MCF 10A (cell line): Measurements from ENCODE around the gene TP53BP1. TPM values are rescaled to one million over a fixed set of nuclear protein-coding genes. Genes with fewer than 3 reads are reported as not detected.

Experiments
- BruUV-seq: library from RNA; stranded (reverse); fragments of 400-500 nt; replicated peaks from 2 replicates; lab custom pipeline; 2021; lab: Mats Ljungman, UMichigan
- CTCF ChIA-PET: fragments of 300-600 bp; sonication (Branson Sonifier 250); formaldehyde crosslinking; extraction: SDS; loops from one replicate; lab custom pipeline; 2021; ENCODE audit warnings: antibody characterized with exemption, inconsistent platforms; lab: Yijun Ruan, JAX
- POLR2A ChIA-PET: fragments of 300-600, 350-650 bp; sonication (Branson Sonifier 250); formaldehyde crosslinking; extraction: SDS; loops from one replicate; lab custom pipeline; 2020; ENCODE audit warnings: antibody characterized with exemption, inconsistent platforms; lab: Yijun Ruan, JAX
- DNase-seq: peaks from one replicate; pipeline ENCODE4 v3.0.0-alpha.2; 2018; ENCODE audit not compliant: unreplicated experiment
- H3K27ac Mint-ChIP-seq: one replicate; pipeline ENCODE4 v1.8.0; 2022; ENCODE audit warnings: mild to moderate bottlenecking, low read depth, mixed read lengths; ENCODE audit not compliant: unreplicated experiment
- H3K27me3 Mint-ChIP-seq: one replicate; pipeline ENCODE4 v1.8.0; 2022; ENCODE audit warnings: mixed read lengths; ENCODE audit not compliant: insufficient read depth, unreplicated experiment
- H3K36me3 Mint-ChIP-seq: one replicate; pipeline ENCODE4 v1.8.0; 2022; ENCODE audit warnings: mild to moderate bottlenecking, moderate library complexity, mixed read lengths; ENCODE audit not compliant: insufficient read depth, unreplicated experiment
- H3K4me1 Mint-ChIP-seq: one replicate; pipeline ENCODE4 v1.8.0; 2022; ENCODE audit warnings: mixed read lengths; ENCODE audit not compliant: insufficient read depth, unreplicated experiment
- H3K4me3 Mint-ChIP-seq: one replicate; pipeline ENCODE4 v1.8.0; 2022; ENCODE audit warnings: mild to moderate bottlenecking, moderate library complexity, mixed read lengths; ENCODE audit not compliant: unreplicated experiment
- H3K9me3 Mint-ChIP-seq: one replicate; pipeline ENCODE4 v1.8.0; 2022; ENCODE audit warnings: mixed read lengths; ENCODE audit not compliant: unreplicated experiment
- CTCF ChIP-seq: fragments of 200-600 bp; IDR thresholded peaks from one replicate; pipeline ENCODE4 v1.8.0; 2022; ENCODE audit warnings: antibody characterized with exemption, mild to moderate bottlenecking; ENCODE audit not compliant: unreplicated experiment
- intact Hi-C: fragments of 100-400 bp; cut with micrococcal nuclease; formaldehyde crosslinking; loops from 2 replicates; pipeline ENCODE4 v1.14.1; 2022
- total RNA-seq: library from RNA; stranded (reverse); gene quantifications from 2 replicates; pipeline ENCODE4 v1.2.3, GENCODE V29; 2022

TP53BP1 gene
- total RNA-seq, 1 experiment from 2014 or later, result 38.8 TPM

GRCh38 chr15:43361313-43361903 is 131.5 kb downstream of the TP53BP1 start:
- H3K36me3 Mint-ChIP-seq, result peaks cover 72% of the 10 kb centered on the region
- POLR2A ChIA-PET, result interaction anchor here (1.9 to 2.2 kb wide), 2 partner anchors 9 to 11 kb away, joined by 9 to 12 read pairs; partner anchors contain the start of genes TUBGCP4 and ZSCAN29

GRCh38 chr15:43360821-43361220 is 132.1 kb downstream of the TP53BP1 start:
- no peak for TF ChIP-seq CTCF
- ChIA-PET POLR2A (interaction anchor here (1.9 to 2.2 kb wide), 2 partner anchors 10 to 12 kb away, joined by 9 to 12 read pairs; partner anchors contain the start of genes TUBGCP4 and ZSCAN29), CTCF (interaction anchor here (1.2 to 1.9 kb wide), 2 partner anchors 9 to 136 kb away, joined by 3 to 15 read pairs; partner anchors contain the start of genes TUBGCP4 and ZSCAN29)
- no peak overlapping the region for H3K27ac Mint-ChIP-seq
- no peak overlapping the region for H3K4me3 Mint-ChIP-seq
- peaks cover 19% of the 10 kb centered on the region for H3K9me3 Mint-ChIP-seq
- peaks cover 66% of the 10 kb centered on the region for H3K36me3 Mint-ChIP-seq
- BruUV-seq, result no TSS peak
- intact Hi-C loops, result no loop called here
- no peaks in the 10 kb centered on the region for H3K4me1 Mint-ChIP-seq
- no peaks in the 10 kb centered on the region for H3K27me3 Mint-ChIP-seq
- no peak for DNase-seq

More at GRCh38 chr15:43361313-43361903, 131.5 kb downstream of the TP53BP1 start:
- H3K27ac Mint-ChIP-seq, result no peak overlapping the region
- TF ChIP-seq CTCF, result no peak
- H3K9me3 Mint-ChIP-seq, result peaks cover 19% of the 10 kb centered on the region
- H3K4me3 Mint-ChIP-seq, result no peak overlapping the region
- intact Hi-C loops, result no loop called here
- no peaks in the 10 kb centered on the region for H3K27me3 Mint-ChIP-seq
- no peak for DNase-seq
- no peaks in the 10 kb centered on the region for H3K4me1 Mint-ChIP-seq
- CTCF ChIA-PET, result interaction anchor here (1.2 to 1.9 kb wide), 3 partner anchors 9 to 136 kb away, joined by 3 to 15 read pairs (median 3); partner anchors contain the start of genes TUBGCP4 and ZSCAN29
- no TSS peak for BruUV-seq

Other genes with a start within 250 kb of the TP53BP1 start
- 0.12 TPM in 1 of 2 replicates, not detected in the other for gene TGM5, start 226.2 kb downstream of the TP53BP1 start, total RNA-seq
- not detected in 2 replicates for gene TGM7, start 190.9 kb downstream of the TP53BP1 start, total RNA-seq
- gene LCMT2, start 162.6 kb downstream of the TP53BP1 start, total RNA-seq, result 8.7 and 9.8 TPM in 2 replicates
- gene ZSCAN29, start 122.1 kb downstream of the TP53BP1 start, total RNA-seq, result 38.7 and 38.9 TPM in 2 replicates
- 23.3 and 31.4 TPM in 2 replicates for gene TUBGCP4, start 122.1 kb downstream of the TP53BP1 start, total RNA-seq
- gene MAP1A, start 24.5 kb upstream of the TP53BP1 start, total RNA-seq, result 0.09 and 0.17 TPM in 2 replicates
- 56.8 and 64.0 TPM in 2 replicates for gene PPIP5K1, start 97.1 kb upstream of the TP53BP1 start, total RNA-seq
- gene CKMT1B, start 100.9 kb upstream of the TP53BP1 start, total RNA-seq, result 10.8 and 19.0 TPM in 2 replicates
- 0.98 and 1.0 TPM in 2 replicates for gene STRC, start 125.6 kb upstream of the TP53BP1 start, total RNA-seq
- 7.0 and 7.5 TPM in 2 replicates for gene CATSPER2, start 155.7 kb upstream of the TP53BP1 start, total RNA-seq
- gene CKMT1A, start 200.7 kb upstream of the TP53BP1 start, total RNA-seq, result 11.4 and 27.5 TPM in 2 replicates